H9 (cell line): Measurements from ENCODE around the gene OVOL3. TPM values are rescaled to one million over a fixed set of nuclear protein-coding genes. Genes with fewer than 3 reads are reported as not detected.

Source experiments
- DNase-seq: peaks from one replicate; pipeline ENCODE4 v3.0.0-alpha.2; 2017
- H2AFZ ChIP-seq: one replicate; pipeline ENCODE4 v1.6.1; 2013; ENCODE audit warnings: mild to moderate bottlenecking, low read length, control low read depth, moderate library complexity
- H2AK5ac ChIP-seq: 2 replicates; pipeline ENCODE4 v1.6.1; 2013; ENCODE audit warnings: low read length, control low read depth, mixed read lengths; ENCODE audit not compliant: insufficient read length
- H2BK120ac ChIP-seq: one replicate; pipeline ENCODE4 v1.6.1; 2013; ENCODE audit warnings: low read depth, mild to moderate bottlenecking, low read length, control low read depth, inconsistent platforms; ENCODE audit not compliant: poor library complexity, severe bottlenecking
- H2BK12ac ChIP-seq: 2 replicates; pipeline ENCODE4 v1.6.1; 2013; ENCODE audit warnings: low read length, control low read depth, mixed read lengths, low read depth; ENCODE audit not compliant: insufficient read length
- H2BK15ac ChIP-seq: 2 replicates; pipeline ENCODE4 v1.6.1; 2013; ENCODE audit warnings: low read depth, low read length, control low read depth
- H2BK20ac ChIP-seq: one replicate; pipeline ENCODE4 v1.6.1; 2013; ENCODE audit warnings: low read depth, mild to moderate bottlenecking, low read length, control low read depth, inconsistent platforms; ENCODE audit not compliant: poor library complexity, severe bottlenecking
- H2BK5ac ChIP-seq: 2 replicates; pipeline ENCODE4 v1.6.1; 2013; ENCODE audit warnings: low read length, control low read depth, mixed read lengths; ENCODE audit not compliant: insufficient read length
- H3K14ac ChIP-seq: 2 replicates; pipeline ENCODE4 v1.6.1; 2013; ENCODE audit warnings: low read length, control low read depth; ENCODE audit not compliant: insufficient read depth
- H3K18ac ChIP-seq: 2 replicates; pipeline ENCODE4 v1.6.1; 2013; ENCODE audit warnings: low read depth, mild to moderate bottlenecking, mixed read lengths, low read length, control low read depth; ENCODE audit not compliant: insufficient read length
- H3K23ac ChIP-seq: 2 replicates; pipeline ENCODE4 v1.6.1; 2013; ENCODE audit warnings: low read length, control low read depth, mixed read lengths, low read depth; ENCODE audit not compliant: insufficient read length
- H3K23me2 ChIP-seq: 2 replicates; pipeline ENCODE4 v1.6.1; 2013; ENCODE audit warnings: low read depth, mild to moderate bottlenecking, mixed read lengths, low read length, control low read depth; ENCODE audit not compliant: insufficient read length, poor library complexity, severe bottlenecking
- H3K27ac ChIP-seq: 2 replicates; pipeline ENCODE4 v1.5.1; 2013; ENCODE audit warnings: low read length, control low read depth, mixed read lengths, low read depth; ENCODE audit not compliant: insufficient read length
- H3K27me3 ChIP-seq: 2 replicates; pipeline ENCODE4 v1.6.1; 2013; ENCODE audit warnings: low read length, control low read depth, inconsistent platforms; ENCODE audit not compliant: insufficient read depth
- H3K4ac ChIP-seq: 2 replicates; pipeline ENCODE4 v1.6.1; 2013; ENCODE audit warnings: low read depth, mild to moderate bottlenecking, control low read depth, inconsistent platforms, low read length, moderate library complexity
- H3K4me1 ChIP-seq: 2 replicates; pipeline ENCODE4 v1.6.1; 2013; ENCODE audit warnings: low read length, control low read depth, inconsistent platforms; ENCODE audit not compliant: insufficient read depth
- H3K4me2 ChIP-seq: 2 replicates; pipeline ENCODE4 v1.6.1; 2013; ENCODE audit warnings: low read length, control low read depth, mixed read lengths; ENCODE audit not compliant: insufficient read length, insufficient read depth
- H3K56ac ChIP-seq: 2 replicates; pipeline ENCODE4 v1.6.1; 2013; ENCODE audit warnings: low read depth, mild to moderate bottlenecking, mixed read lengths, low read length, control low read depth; ENCODE audit not compliant: insufficient read length
- H3K79me1 ChIP-seq: 2 replicates; pipeline ENCODE4 v1.6.1; 2013; ENCODE audit warnings: low read depth, mild to moderate bottlenecking, moderate library complexity, low read length, control low read depth, inconsistent platforms; ENCODE audit not compliant: insufficient read depth, poor library complexity, severe bottlenecking
- H3K79me2 ChIP-seq: 2 replicates; pipeline ENCODE4 v1.6.1; 2013; ENCODE audit warnings: low read length, control low read depth, inconsistent platforms; ENCODE audit not compliant: insufficient read depth
- H3K9ac ChIP-seq: 2 replicates; pipeline ENCODE4 v1.6.1; 2013; ENCODE audit warnings: low read length, control low read depth, mixed read lengths; ENCODE audit not compliant: insufficient read length; ENCODE audit errors: extremely low read depth
- H3K9me3 ChIP-seq: one replicate; pipeline ENCODE4 v1.6.1; 2013; ENCODE audit warnings: low read depth, low read length, inconsistent platforms; ENCODE audit not compliant: control insufficient read depth
- H3T11ph ChIP-seq: one replicate; pipeline ENCODE4 v1.6.1; 2013; ENCODE audit warnings: mild to moderate bottlenecking, low read length, control low read depth, inconsistent platforms
- H4K20me1 ChIP-seq: one replicate; pipeline ENCODE4 v1.6.1; 2013; ENCODE audit not compliant: control insufficient read depth, insufficient read length, insufficient read depth
- H4K5ac ChIP-seq: 2 replicates; pipeline ENCODE4 v1.6.1; 2013; ENCODE audit warnings: low read depth, mild to moderate bottlenecking, mixed read lengths, low read length, control low read depth; ENCODE audit not compliant: insufficient read length
- H4K8ac ChIP-seq: replicated peaks from 2 replicates; pipeline ENCODE4 v1.6.1; 2013; ENCODE audit warnings: low read length, control low read depth, mixed read lengths, low read depth; ENCODE audit not compliant: insufficient read length
- H4K91ac ChIP-seq: 2 replicates; pipeline ENCODE4 v1.6.1; 2013; ENCODE audit warnings: low read depth, mild to moderate bottlenecking, moderate library complexity, mixed read lengths, low read length, control low read depth; ENCODE audit not compliant: insufficient read length
- H3K27ac Mint-ChIP-seq, 3 experiments: 2 replicates in 2 of 3; 3 replicates in 1 of 3; pipeline ENCODE4 v1.8.0; 2020 to 2021; ENCODE audit warnings: mixed read lengths in 3 of 3, mild to moderate bottlenecking in 1 of 3, moderate library complexity in 1 of 3
- H3K27me3 Mint-ChIP-seq: 2 replicates; pipeline ENCODE4 v1.8.0; 2021; ENCODE audit warnings: low read depth, mild to moderate bottlenecking, moderate library complexity, mixed read lengths
- H3K36me3 Mint-ChIP-seq, 3 experiments: 2 replicates in 2 of 3; 3 replicates in 1 of 3; pipeline ENCODE4 v1.8.0; 2020 to 2021; ENCODE audit warnings: low read depth in 3 of 3, mixed read lengths in 3 of 3; ENCODE audit not compliant: insufficient read depth in 1 of 3
- H3K4me1 Mint-ChIP-seq, 2 experiments: 2 replicates each; pipeline ENCODE4 v1.8.0; 2020; ENCODE audit warnings: mixed read lengths in 2 of 2
- H3K4me3 Mint-ChIP-seq, 2 experiments: 2 replicates in 1 of 2; 3 replicates in 1 of 2; pipeline ENCODE4 v1.8.0; 2020 to 2021; ENCODE audit warnings: mild to moderate bottlenecking in 2 of 2, mixed read lengths in 2 of 2, moderate library complexity in 1 of 2
- H3K9me3 Mint-ChIP-seq, 2 experiments: 2 replicates in 1 of 2; 3 replicates in 1 of 2; pipeline ENCODE4 v1.8.0; 2020; ENCODE audit warnings: mild to moderate bottlenecking in 2 of 2, mixed read lengths in 2 of 2, moderate library complexity in 1 of 2
- CTCF ChIP-seq: fragments of 200-600 bp; sonication (generic); conservative IDR thresholded peaks from 3 replicates; pipeline ENCODE4 v1.8.0; 2021; ENCODE audit warnings: antibody characterized with exemption, mild to moderate bottlenecking
- WGBS: extraction: QIAGEN DNeasy Blood & Tissue Kit; methylation state at CpG from one replicate; pipeline ENCODE4 v1.1.7; 2013; ENCODE audit warnings: missing lambda C conversion rate, low lambda C conversion rate, mixed read lengths; ENCODE audit not compliant: insufficient read length; ENCODE audit errors: extremely low coverage; 5-methylcytosine and 5-hydroxymethylcytosine counted together
- total RNA-seq: library from RNA; stranded (reverse); gene quantifications from 2 replicates; pipeline ENCODE4 v1.2.1, GENCODE V29; 2021

The OVOL3 gene
- total RNA-seq, 1 experiment from 2014 or later = not detected

GRCh38 chr19:36114721-36115452 lies 3.9 kb downstream of the OVOL3 start, which contains the start of gene POLR2I:
TSS of gene POLR2I (minus strand) at chr19:36114875. CDS start at chr19:36114856, 19 bp downstream.
- no peaks in the 10 kb centered on the region for H3K79me1 ChIP-seq

More at GRCh38 chr19:36114721-36115452, 3.9 kb downstream of the OVOL3 start, which contains the start of gene POLR2I:
- no peak within 1 kb of the TSS for H3K4ac ChIP-seq
- H3K14ac ChIP-seq = peak within 1 kb of the TSS; percentile 70
- peaks cover 2% of the 10 kb centered on the region; the same call in 1 of the 2 replicates for H3K4me1 ChIP-seq
- H3K79me2 ChIP-seq = no peaks in the 10 kb centered on the region; the same call in 1 of the 2 replicates
- H3K23me2 ChIP-seq = peaks cover 14% of the 10 kb centered on the region
- no peak within 1 kb of the TSS for H2BK120ac ChIP-seq
- no peaks in the 10 kb centered on the region for H3K27me3 ChIP-seq
- H2AFZ ChIP-seq = no peak within 1 kb of the TSS
- peak; percentile 100 for DNase-seq
- no peak within 1 kb of the TSS for H2BK15ac ChIP-seq
- H3K9ac ChIP-seq = peak within 1 kb of the TSS; percentile 64
- no peaks in the 10 kb centered on the region for H4K20me1 ChIP-seq
- no peak within 1 kb of the TSS for H2AK5ac ChIP-seq
- H3K27me3 Mint-ChIP-seq = peaks cover 3% of the 10 kb centered on the region; the same call in 1 of the 2 replicates
- H3K9me3 Mint-ChIP-seq = no peaks in the 10 kb centered on the region; a peak in 1 of 5 replicates
- no peak within 1 kb of the TSS for H2BK12ac ChIP-seq
- H4K8ac ChIP-seq = no peak within 1 kb of the TSS
- peak within 1 kb of the TSS; percentile 72 for H3K18ac ChIP-seq
- H4K5ac ChIP-seq = peak within 1 kb of the TSS; percentile 22
- H3K9me3 ChIP-seq = no peaks in the 10 kb centered on the region
- no peak within 1 kb of the TSS for H2BK20ac ChIP-seq
- peak within 1 kb of the TSS; percentile 95 to 99 for H3K4me3 Mint-ChIP-seq
- no peak for TF ChIP-seq CTCF
- peak within 1 kb of the TSS; percentile 19 for H3K27ac ChIP-seq
- H3K56ac ChIP-seq = no peak within 1 kb of the TSS
- WGBS = no CpG with 5 or more reads among the region's 60 CpGs
- no peak within 1 kb of the TSS for H4K91ac ChIP-seq
- peak within 1 kb of the TSS; percentile 96 to 100 (median 97) for H3K27ac Mint-ChIP-seq
- H3K4me1 Mint-ChIP-seq = peaks cover 27 to 47% of the 10 kb centered on the region in 2 experiments
- H2BK5ac ChIP-seq = no peak within 1 kb of the TSS
- peak within 1 kb of the TSS; percentile 93 for H3K4me2 ChIP-seq
- peaks cover 28 to 58% (median 56%) of the 10 kb centered on the region in 3 experiments; a peak in 6 of 7 replicates for H3K36me3 Mint-ChIP-seq
- no peak within 1 kb of the TSS for H3K23ac ChIP-seq
- H3T11ph ChIP-seq = no peak within 1 kb of the TSS
